Hematopoietic multipotent progenitor cell treated with erythropoietin and hydrocortisone succinate and interleukin-3 and kit ligand, for 15 days (in vitro differentiated cells): Measurements from ENCODE around the gene KNOP1.

Experiments used
- DNase-seq: peaks from one replicate; pipeline ENCODE4 v3.0.0-alpha.2; 2015; ENCODE audit warnings: low spot score

KNOP1 gene

GRCh38 chr16:19717741-19718623 lies at the start of gene KNOP1, which contains the start of gene IQCK:
KNOP1 (minus strand) TSS chr16:19718227; CDS start chr16:19715035, 3,192 bp downstream.
IQCK (plus strand) TSS chr16:19718271; CDS start chr16:19718307, 36 bp downstream.
- peak; percentile 81 for DNase-seq

- DNase-seq = no peak
Measured at GRCh38 chr16:19767497-19767896, 49.5 kb upstream of the KNOP1 start.

- DNase-seq = no peak
Measured at GRCh38 chr16:19766988-19767387, 49.0 kb upstream of the KNOP1 start.

- no peak for DNase-seq
Measured at GRCh38 chr16:19766554-19766884, 48.5 kb upstream of the KNOP1 start.

GRCh38 chr16:19765860-19766553 lies 48.0 kb upstream of the KNOP1 start:
- DNase-seq = no peak

- DNase-seq = no peak
Measured at GRCh38 chr16:19760356-19761060, 42.5 kb upstream of the KNOP1 start.

GRCh38 chr16:19757762-19758595 lies 40.0 kb upstream of the KNOP1 start:
- no peak for DNase-seq

GRCh38 chr16:19757026-19757425 lies 39.0 kb upstream of the KNOP1 start:
- no peak for DNase-seq

GRCh38 chr16:19755268-19755667 lies 37.2 kb upstream of the KNOP1 start:
- DNase-seq = no peak

- DNase-seq = no peak
Measured at GRCh38 chr16:19754644-19755036, 36.6 kb upstream of the KNOP1 start.

- no peak for DNase-seq
Measured at GRCh38 chr16:19753815-19754643, 36.0 kb upstream of the KNOP1 start.

- DNase-seq = no peak
Measured at GRCh38 chr16:19751478-19752385, 33.7 kb upstream of the KNOP1 start.

GRCh38 chr16:19749571-19750080 lies 31.6 kb upstream of the KNOP1 start:
- no peak for DNase-seq

- DNase-seq = no peak
Measured at GRCh38 chr16:19748389-19749168, 30.6 kb upstream of the KNOP1 start.

GRCh38 chr16:19746561-19746960 lies 28.5 kb upstream of the KNOP1 start:
- DNase-seq = no peak

- DNase-seq = no peak
Measured at GRCh38 chr16:19745286-19746010, 27.4 kb upstream of the KNOP1 start.

GRCh38 chr16:19744670-19745069 lies 26.6 kb upstream of the KNOP1 start:
- no peak for DNase-seq

- no peak for DNase-seq
Measured at GRCh38 chr16:19743816-19744159, 25.8 kb upstream of the KNOP1 start.
